ENCODE measurements around the gene GEMIN2. TPM values are rescaled to one million over a fixed set of nuclear protein-coding genes. Genes with fewer than 3 reads are reported as not detected.
"Not testable (repeated sequence)": the region's sequence is repeated elsewhere in the genome, so short reads cannot be mapped to it uniquely, and the experiment has no call there.

GEMIN2 gene
- total and polyA plus RNA-seq, 11 donors = 3.8 to 18.2 (median 7.4) TPM

DNA sequence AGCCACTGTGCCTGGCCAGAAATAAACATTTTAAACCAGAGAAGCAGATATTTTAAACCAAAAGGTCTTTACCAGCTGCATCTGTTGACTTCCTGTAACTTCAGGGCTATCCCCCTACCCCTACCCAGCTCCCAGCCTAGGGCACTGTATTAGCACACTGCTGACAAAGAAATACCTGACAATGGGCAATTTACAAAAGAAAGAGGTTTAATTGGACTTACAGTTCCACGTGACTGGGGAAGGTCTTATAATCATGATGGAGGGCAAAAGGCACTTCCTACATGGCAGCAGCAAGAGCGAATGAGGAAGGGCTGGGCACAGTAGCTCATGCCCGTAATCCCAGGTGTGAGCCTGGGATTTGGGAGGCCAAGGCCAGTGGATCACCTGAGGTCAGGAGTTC, 26.0 kb downstream of the GEMIN2 start:
- H3K36me3 ChIP-seq = peaks cover 0 to 61% (median 47%) of the 10 kb centered on the region in 9 donors
- 92 to 98% (median 96%) methylated on average over 3 of the region's 3 CpGs for WGBS, 4 donors
- no peaks in the 10 kb centered on the region for H3K4me1 ChIP-seq
- no peaks in the 10 kb centered on the region for H3K27me3 ChIP-seq
- H3K27ac ChIP-seq = no peak overlapping the region
- H3K4me3 ChIP-seq = no peak overlapping the region
- DNase-seq = no peak
- no peak for ATAC-seq
- no peaks in the 10 kb centered on the region for H3K9me3 ChIP-seq
- TF ChIP-seq, protein P1, sequence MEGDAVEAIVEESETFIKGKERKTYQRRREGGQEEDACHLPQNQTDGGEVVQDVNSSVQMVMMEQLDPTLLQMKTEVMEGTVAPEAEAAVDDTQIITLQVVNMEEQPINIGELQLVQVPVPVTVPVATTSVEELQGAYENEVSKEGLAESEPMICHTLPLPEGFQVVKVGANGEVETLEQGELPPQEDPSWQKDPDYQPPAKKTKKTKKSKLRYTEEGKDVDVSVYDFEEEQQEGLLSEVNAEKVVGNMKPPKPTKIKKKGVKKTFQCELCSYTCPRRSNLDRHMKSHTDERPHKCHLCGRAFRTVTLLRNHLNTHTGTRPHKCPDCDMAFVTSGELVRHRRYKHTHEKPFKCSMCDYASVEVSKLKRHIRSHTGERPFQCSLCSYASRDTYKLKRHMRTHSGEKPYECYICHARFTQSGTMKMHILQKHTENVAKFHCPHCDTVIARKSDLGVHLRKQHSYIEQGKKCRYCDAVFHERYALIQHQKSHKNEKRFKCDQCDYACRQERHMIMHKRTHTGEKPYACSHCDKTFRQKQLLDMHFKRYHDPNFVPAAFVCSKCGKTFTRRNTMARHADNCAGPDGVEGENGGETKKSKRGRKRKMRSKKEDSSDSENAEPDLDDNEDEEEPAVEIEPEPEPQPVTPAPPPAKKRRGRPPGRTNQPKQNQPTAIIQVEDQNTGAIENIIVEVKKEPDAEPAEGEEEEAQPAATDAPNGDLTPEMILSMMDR (IDR thresholded peaks at IDR 0.05) = no peak
- TF ChIP-seq POLR2A (IDR thresholded peaks at IDR 0.05) = no peak
- intact Hi-C loops (cut with DNase I) = no loop called here

DNA sequence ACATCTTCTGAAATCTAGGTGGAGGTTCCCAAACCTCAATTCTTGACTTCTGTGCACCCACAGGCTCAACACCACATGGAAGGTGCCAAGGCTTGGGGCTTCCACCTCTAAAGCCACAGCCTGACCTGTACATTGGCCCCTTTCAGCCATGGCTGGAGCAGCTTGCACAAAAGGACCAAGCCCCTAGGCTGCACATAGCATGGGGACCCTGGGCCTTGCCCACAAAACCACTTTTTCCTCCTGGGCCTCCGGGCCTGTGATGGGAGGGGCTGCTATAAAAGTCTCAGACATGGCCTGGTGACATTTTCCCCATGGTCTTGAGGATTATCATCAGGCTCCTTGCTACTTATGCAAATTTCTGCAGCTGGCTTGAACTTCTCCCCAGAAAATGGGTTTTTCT, 27.5 kb downstream of the GEMIN2 start:
- H3K4me1 ChIP-seq; H3K27ac ChIP-seq; ATAC-seq; H3K27me3 ChIP-seq; H3K9me3 ChIP-seq; DNase-seq; intact Hi-C loops (cut with DNase I); H3K4me3 ChIP-seq: not testable (repeated sequence)
- WGBS, 4 donors = 90 to 100% (median 96%) methylated on average over 1 of the region's 1 CpG
- peaks cover 0 to 50% (median 33%) of the 10 kb centered on the region in 9 donors for H3K36me3 ChIP-seq

DNA sequence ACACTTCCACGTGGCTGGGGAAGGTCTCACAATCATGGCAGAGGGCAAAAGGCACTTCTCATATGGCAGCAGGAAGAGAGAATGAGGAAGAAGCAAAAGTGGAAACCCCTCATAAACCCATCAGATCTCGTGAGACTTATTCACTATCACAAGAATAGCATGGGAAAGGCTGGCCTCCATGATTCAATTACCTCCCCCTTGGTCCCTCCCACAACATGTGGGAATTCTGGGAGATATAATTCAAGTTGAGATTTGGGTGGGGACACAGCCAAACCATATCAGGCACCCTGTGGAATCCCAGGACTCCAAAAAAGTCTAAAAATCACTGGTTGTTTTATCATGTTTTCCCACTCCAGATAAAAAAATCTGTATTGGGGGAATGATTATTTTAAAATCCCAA, 29.1 kb downstream of the GEMIN2 start:
- intact Hi-C loops (cut with DNase I); DNase-seq; ATAC-seq; H3K4me1 ChIP-seq; H3K27me3 ChIP-seq; H3K27ac ChIP-seq; H3K9me3 ChIP-seq; H3K4me3 ChIP-seq: not testable (repeated sequence)
- WGBS, 4 donors = 69 to 81% (median 75%) methylated on average over 2 of the region's 2 CpGs
- H3K36me3 ChIP-seq = peaks cover 0 to 45% (median 31%) of the 10 kb centered on the region in 9 donors

DNA sequence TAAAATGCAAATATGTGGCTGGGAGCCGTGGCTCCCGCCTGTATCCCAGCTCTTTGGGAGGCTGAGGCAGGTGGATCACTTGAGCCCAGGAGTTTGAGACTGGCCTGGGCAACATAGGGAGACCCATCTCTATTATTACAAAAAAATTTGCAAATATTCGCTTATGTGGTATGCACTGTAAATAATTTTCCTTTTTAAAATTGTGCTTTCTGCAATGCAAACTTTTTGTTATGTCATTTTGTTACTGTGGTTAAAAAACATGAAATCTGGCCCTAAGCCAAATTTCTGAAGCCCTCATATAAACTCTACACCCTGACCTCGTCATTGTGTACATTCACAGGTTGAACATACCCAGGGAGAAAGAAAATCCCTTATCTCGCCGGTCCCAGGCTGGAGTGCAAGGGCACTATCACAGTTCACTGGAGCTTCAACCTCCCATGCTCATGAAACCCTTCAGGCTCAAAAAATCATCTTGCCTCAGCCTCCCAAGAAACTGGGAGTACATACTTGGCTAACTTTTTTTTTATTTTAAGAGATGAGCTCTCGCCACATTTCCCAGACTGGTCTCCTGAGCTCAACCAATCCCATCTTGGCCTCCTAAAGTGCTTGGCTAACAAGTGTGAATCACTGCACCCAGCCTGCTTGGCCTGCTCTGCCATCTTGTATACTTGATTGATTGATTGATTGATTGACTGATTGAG, 31.3 kb downstream of the GEMIN2 start:
- ATAC-seq = no peak
- Histone ChIP-seq H3K27me3 (no peaks in the 10 kb centered on the region), H3K36me3 (peaks cover 0 to 46% (median 36%) of the 10 kb centered on the region in 9 donors), H3K4me3 (no peak overlapping the region), H3K4me1 (no peaks in the 10 kb centered on the region), H3K9me3 (no peaks in the 10 kb centered on the region), H3K27ac (no peak overlapping the region)
- 77 to 86% (median 79%) methylated on average over 7 of the region's 7 CpGs for WGBS, 4 donors
- no peak for DNase-seq
- TF ChIP-seq, protein P1 (IDR thresholded peaks at IDR 0.05) = no peak
- TF ChIP-seq POLR2A (IDR thresholded peaks at IDR 0.05) = no peak
- intact Hi-C loops (cut with DNase I) = no loop called here

DNA sequence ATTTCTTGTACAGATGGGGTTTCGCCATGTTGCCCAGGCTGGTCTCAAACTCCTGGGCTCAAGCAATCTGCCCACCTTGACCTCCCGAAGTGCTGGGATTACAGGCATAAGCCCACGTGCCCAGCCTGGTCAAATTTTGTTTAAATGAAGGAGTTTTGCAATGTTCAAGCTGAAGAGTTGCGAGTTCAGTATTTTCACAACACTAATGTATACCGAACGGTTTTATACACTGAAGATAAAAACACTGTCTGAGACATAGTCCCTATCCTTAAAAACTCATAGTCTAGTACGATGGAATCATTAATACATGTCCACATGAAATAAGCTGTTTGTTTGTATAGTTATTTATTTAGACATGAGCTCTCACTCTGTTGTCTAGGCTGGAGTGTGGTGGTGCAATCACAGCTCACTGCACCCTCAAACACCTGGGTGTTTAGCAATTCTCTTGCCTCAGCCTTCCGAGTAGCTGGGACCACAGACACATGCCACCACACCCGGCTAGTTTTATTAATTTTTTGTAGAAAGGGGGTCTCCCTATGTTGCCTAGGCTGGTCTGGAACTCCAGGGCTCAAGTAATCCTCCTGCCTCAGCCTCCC, 40.6 kb downstream of the GEMIN2 start:
- intact Hi-C loops (cut with DNase I) = no loop called here

More for the DNA sequence above, 40.6 kb downstream of the GEMIN2 start:
- 88 to 94% (median 92%) methylated on average over 9 of the region's 9 CpGs for WGBS, 4 donors
- no peak overlapping the region for H3K27ac ChIP-seq
- H3K27me3 ChIP-seq = no peaks in the 10 kb centered on the region
- no peaks in the 10 kb centered on the region for H3K9me3 ChIP-seq
- DNase-seq (no peak), ATAC-seq (no peak)
- no peaks in the 10 kb centered on the region for H3K4me1 ChIP-seq
- no peak for TF ChIP-seq POLR2A (IDR thresholded peaks at IDR 0.05)
- TF ChIP-seq, protein P1 (IDR thresholded peaks at IDR 0.05) = no peak
- H3K4me3 ChIP-seq = no peak overlapping the region
- H3K36me3 ChIP-seq = peaks cover 0 to 99% (median 87%) of the 10 kb centered on the region in 9 donors

Data from heart left ventricle (tissue), 16 donors.